GM21381 (cell line): Measurements from ENCODE around the gene FNIP1.
"Not testable (repeated sequence)": the region's sequence is repeated elsewhere in the genome, so short reads cannot be mapped to it uniquely, and the experiment has no call there.

Experiments
- ATAC-seq: cut with Tn5 transposase; IDR thresholded peaks from one replicate; pipeline ENCODE4 v1.9.1; 2021; ENCODE audit warnings: mild to moderate bottlenecking, moderate library complexity; ENCODE audit not compliant: unreplicated experiment

The FNIP1 gene

DNA sequence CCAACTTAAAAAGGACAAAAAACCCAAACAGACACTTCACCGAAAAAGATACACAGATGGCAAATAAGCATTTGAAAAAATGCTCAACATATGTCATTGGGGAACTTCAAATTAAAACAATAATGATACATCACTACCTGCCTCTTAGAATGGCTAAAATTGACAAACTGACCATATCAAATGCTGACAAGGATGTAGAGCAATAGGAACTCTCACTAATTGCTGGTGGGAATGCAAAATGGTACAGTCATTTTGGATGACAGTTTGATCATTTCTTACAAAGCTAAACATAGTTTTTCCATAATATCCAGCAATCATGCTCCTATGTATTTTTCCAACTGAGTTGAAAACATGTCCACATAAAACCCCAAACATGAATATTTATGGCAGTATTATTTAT, 102.9 kb downstream of the FNIP1 start:
- no peak for ATAC-seq

DNA sequence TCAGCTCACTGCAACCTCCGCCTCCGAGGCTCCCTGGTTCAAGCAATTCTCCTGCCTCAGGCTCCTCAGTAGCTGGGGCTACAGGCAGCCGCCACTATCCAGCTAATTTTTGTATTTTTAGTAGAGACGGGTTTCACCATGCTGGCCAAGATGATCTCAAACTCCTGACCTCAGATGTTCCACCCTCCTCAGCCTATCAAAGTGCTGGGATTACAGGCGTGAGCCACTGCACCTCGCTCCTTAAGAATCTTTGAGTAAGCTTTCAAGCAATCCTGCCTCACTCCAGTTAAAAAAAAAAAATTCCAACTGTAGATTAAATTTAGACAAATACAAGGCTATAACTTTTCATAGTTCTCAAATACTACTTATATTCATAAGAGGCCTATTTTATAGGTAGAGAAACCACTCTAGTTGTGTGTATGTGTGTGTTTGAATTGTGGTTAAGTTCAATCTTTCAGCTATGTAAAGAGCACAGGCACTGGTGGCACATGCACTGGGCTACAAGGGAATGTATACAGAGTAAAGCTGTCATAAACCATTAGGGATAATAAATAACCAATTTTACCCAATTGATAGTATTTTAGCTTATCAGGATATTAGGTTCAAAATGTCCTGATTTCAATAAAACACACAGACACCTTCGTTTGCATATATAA, 111.2 kb downstream of the FNIP1 start:
- ATAC-seq = no peak

DNA sequence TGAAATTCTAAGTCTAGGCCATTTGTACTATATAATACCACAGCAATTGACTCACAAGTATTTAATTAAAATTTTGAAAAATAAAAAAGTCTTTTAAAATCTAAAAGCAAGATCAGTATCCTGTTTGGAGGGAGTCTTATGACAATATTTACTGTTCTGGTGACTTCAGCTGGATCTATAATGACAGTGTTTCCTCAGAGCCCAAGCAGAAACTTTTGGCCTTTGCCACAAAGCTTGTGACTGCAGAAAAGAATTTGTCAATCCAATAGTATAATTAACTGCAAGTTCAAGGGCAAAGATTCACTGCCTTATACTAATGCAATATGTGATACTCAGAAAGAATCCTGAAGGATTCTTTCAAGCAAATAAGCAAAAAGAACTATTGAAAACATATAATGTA, 112.2 kb downstream of the FNIP1 start:
- no peak for ATAC-seq

DNA sequence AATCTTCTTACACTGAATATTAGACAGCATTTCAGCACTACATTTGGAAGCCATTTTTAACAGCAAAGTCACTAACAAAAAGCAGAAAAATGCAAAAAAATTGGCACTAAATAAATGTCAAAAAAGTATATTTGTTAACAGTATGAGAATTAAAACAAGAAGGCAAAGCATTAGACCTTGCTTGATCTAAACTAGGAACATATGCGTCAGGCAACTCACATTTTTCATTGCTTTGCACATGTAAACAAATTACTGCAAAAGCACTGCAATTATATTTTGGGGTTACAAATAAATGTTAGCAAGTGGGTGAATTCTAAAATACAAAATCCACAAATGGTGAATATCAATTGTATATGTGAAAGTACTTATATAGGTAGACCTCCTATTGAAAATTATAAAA, 112.8 kb downstream of the FNIP1 start:
- no peak for ATAC-seq

DNA sequence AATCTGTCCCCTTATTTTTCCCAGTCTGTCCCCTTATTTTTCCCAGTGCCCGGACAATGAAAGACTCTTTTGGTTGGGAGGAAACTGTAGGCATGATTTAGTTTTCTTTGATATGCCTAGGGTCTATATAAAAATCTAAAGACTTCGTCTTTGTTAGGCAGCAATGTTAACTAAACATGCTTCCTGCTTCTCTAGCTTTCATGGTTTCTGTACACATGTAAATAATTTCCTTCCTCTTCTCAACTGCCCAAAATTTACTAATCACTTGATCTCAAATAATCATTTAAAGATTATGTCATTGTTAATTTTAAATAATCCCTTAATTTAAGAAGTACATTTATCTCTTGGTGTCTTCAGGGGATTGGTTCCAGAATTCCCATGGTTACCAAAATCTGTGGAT, 114.0 kb downstream of the FNIP1 start:
- ATAC-seq = no peak

DNA sequence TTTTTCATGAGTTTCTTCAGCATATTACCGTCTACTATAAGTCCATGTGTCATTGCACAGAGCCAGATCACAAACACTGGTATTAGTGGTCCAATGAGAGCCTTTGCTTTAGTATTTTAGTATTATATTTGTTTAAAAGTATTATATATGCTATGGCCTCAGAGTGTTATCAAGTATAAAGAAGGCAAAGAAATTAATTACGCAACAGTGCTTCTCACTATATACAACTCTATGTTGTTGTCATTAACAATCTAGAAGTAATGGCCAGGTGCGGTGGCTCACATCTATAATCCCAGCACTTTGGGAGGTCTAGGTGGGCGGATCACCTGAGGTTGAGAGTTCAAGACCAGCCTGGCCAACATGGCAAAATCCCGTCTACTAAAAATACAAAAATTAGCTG, 114.6 kb downstream of the FNIP1 start:
- no peak for ATAC-seq

DNA sequence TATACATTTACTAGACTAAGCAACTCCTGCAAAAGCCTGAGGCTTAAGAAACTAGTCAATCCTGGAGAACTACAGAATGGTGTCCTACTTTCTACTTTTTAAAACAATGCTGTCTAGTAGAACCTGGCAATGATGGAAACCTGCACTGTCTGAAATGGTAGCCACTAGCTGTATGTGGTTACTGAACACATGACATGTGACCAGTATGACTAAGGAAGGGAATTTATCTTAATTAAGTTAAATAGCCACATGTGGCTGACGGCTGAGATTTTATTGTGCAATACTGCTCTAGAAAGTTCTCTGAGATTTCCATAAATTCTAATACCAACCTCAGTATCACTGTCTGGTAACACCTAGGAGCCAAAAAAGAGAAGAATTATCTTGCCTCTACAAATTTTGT, 116.9 kb downstream of the FNIP1 start:
- no peak for ATAC-seq

DNA sequence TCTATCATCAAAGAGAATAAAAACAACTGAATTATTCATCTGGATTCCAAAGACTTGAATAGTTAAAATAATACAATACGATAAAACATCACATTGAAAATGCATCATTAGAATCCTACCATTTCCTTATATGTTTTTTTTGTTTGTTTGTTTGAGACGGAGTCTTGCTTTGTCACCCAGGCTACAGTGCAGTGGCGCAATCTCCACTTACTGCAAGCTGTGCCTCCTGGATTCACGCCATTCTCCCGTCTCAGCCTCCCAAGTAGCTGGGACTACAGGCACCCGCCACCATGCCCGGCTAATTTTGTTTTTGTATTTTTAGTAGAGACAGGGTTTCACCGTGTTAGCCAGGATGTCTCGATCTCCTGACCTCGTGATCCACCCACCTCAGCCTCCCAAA, 118.5 kb downstream of the FNIP1 start:
- ATAC-seq = not testable (repeated sequence)

DNA sequence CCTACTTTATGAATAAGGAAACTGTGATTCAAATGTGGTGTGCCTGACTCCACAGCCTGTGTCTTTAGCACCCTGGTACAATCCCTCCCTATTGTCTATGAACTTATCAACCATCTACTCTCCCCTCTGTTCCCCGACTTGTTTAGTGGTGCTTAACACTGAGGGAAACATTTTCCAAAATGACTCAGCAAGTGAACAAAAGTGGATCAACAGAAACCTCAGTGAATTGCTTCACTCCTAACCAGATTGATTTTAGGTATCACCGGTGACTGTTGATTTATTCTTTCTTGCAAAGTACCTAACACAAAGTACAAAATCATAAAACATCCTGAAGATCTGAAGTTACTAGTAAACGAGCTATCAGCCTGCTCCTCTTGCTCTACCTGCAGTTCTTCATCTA, 119.7 kb downstream of the FNIP1 start:
- no peak for ATAC-seq

DNA sequence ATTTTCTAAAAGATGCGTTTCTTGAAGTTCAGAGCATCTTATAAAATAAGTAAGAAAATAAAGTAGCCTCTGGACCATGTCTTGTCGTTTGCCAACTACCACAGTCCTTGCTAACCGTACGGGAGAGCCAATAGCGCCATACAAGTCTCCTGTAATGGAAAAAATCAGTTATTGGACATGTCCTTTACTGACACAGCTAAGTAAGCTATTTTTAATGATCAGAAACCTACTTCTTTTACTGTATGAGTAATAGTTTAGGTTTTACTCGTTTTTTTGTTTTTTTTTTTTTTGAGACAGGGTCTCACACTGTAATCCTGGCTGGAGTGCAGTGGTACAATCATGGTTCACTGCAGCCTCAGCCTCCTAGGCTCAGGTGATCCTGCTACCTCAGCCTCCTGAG, 124.0 kb downstream of the FNIP1 start:
- ATAC-seq = peak; percentile 27

DNA sequence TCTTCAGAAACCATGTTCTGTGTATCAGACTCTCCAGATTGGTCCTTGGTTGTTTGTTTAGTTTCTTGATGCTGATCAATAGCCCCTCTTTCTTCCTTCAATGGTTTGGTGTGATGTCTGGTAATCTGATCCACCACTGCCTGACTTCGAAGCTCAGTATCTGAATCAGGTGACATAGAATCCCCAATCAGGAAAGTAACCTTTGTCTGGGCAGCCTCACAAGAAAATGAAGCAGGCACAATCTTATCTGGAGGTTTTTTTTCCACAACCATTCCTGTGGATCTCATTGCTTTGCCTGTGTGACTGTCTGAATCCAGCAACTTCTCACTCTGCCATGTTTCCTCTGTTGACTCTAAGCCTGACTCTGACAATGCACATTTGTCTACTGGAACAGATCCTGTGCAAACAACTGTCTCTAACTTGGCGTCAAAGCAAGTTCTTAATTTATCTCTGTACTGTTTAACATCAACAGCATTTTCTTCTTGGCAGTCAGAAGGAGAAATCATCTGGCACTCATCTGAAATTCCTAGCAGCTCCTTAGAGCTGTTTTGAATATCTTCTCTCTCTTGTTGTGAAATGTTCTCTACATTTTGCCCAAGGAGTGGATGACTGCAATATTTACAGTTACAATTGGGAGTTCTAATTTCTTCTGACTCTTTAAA, 124.7 kb downstream of the FNIP1 start:
- ATAC-seq = no peak

DNA sequence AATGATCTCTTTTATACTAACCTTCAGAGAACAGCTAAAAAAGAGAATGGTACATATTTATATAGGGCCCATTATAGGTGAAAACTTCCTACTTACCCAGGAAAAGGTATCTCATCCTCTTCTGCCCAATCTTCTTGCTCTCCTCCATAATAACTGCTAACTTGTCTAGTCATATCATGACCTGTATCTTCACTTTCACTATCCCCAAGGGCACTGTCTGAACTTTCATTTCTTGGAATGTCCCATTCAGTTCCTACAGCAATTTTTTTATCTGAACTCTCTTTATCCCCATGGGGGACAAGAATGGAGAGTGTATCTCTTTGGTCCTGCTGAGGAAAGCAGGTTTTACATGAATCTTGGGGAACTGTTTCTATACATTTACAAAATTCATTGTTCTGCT, 125.4 kb downstream of the FNIP1 start:
- ATAC-seq = peak; percentile 45

DNA sequence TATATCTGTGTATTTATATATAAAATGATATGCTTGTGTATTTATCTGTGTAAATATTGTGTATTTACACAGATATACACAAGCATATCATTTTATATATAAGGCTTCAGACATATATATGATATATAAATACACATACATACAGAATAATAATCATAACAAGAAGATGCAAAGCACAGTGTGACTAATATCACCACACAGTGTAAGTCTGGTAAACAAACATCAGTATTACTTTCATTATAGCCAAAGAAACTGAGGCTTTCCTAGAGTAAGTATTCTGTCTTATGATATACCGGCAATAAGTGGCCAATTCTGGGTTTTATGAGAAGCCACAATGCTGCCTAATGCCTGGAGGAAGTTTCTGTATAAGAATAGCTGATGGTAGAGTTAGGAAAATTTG, 131.9 kb downstream of the FNIP1 start:
- peak; percentile 66 for ATAC-seq

DNA sequence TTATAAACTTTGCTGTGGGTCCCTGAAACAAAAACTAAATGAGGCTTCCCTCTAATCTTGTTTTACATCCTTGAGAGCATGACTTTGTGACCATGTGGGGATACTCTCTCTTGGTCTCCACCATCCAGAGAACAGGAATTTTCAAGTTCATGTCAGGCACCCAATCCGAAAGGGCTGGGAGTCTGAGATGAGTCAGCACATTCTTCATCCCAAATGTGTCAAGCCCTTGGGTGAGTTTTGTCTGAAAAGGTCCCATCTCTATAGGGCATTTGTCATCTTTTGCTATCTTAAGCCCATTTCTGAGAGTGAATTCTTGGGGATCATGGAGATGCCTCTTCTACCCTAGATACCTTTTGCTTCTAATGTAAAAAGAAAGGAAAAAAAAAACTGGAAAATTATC, 134.9 kb downstream of the FNIP1 start:
- no peak for ATAC-seq

DNA sequence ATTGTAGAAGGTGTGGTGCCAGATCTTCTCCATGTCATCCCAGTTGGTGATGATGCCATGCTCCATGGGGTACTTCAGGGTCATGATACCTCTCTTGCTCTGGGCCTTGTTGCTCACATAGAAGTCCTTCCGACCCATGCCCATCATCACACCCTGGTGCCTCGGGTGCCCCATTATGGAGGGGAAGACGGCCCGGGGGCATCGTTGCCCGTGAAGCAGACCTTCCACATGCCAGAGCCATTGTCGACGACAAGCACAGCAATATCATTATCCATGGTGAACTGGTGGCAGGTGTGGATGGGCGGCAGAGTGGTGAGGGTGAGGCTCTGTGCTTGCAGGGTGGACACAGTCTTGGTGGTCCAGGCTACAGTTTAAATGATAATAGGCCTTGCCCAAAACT, 137.0 kb downstream of the FNIP1 start:
- ATAC-seq = no peak

DNA sequence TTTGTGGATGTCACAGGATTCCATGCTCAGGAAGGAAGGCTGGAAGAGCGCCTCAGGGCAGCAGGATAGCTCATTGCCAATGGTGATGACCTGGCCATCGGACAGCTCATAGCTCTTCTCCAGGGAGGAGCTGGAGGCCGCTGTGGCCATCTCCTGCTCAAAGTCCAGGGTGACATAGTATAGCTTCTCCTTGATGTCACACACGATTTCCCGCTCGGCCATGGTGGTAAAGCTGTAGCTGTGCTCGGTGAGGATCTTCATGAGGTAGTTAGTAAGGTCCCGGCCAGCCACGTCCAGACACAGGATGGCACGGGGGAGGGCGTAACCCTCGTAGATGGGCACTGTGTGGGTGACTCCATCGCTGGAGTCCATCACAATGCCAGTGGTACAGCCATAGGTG, 137.5 kb downstream of the FNIP1 start:
- no peak for ATAC-seq

DNA sequence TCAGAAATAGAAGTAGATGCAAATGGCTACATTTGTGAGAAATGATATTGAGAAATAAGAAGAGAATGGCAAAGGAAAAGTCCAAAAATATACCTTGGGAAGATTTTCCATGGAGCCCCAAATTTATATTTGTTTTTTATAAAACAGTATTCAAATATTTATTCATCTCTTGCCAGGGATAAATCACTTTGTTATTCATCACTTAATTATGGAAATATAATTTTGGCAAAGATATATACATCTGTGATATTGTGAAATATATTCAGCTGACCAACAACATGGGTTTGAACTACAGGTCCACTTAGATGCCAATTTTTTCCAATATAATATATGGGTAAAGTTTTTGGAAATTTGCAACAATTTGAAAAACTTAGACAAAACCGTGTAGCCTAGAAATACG, 142.0 kb downstream of the FNIP1 start:
- ATAC-seq = no peak

DNA sequence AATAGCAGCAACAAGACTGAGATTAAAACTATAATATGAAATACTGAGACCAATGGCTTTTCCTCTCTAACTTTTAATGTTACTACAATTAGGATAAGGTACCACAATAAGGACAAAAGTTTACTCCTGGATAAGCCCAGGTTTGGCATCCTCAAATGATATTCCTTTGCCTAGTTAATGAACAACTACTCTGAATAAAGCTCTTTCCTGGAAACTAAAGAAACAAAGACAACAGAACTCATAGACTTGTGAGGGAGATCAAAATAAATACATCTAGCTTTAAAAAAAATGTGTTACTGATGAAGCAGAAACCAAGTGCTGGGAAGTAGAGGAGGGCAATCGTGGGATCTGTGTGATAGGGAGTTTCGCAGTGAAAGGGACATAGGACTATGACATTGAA, 142.5 kb downstream of the FNIP1 start:
- ATAC-seq = no peak

DNA sequence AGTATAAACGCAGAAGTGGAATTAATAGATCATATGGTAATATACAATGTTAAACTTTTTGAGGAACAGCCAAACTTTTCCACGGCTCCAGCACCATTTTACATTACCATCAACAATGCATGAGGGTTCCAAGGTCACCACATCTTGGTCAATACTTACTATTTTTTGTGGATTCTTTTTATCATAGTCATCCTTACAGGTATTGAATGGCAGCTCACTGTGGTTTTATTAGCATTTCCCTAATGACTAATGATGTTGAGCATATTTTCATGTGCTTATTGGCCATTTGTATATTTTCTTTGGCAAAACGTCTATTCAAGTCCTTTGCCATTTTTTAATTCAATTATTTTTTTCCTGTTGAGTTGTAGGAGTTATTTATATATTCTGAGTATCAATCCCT, 147.7 kb downstream of the FNIP1 start:
- no peak for ATAC-seq

DNA sequence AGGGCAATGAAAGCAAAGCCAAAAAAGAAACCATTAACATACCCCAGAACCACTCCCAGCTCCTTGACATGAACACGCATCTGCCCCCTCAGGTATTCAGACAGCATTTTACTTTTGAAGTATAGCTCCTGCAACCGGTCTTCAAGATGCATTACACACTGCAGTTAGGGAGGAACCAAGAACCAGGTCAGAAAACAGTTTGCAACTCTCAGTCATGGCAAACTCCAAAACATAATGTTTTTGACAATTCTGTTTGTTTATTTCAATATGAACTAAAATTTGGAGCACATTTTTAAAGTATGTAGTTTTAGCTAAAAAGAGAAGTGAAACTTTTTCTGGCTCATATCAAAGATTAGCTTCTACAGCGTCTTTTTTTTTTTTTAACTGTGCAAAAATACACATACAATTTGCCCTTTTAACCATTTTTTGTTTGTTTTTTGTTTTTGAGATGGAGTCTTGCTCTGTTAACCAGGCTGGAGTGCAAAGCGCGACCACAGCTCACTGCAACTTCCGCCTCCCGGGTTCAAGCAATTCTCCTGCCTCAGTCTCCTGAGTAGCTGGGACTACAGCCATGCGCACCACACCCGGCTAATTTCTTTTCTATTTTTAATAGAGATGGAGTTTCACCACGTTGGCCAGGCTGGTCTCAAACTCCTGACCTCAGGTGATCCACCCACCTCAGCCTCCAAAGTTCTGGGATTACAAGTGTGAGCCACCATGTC, 149.6 kb downstream of the FNIP1 start:
- ATAC-seq = peak; percentile 61

DNA sequence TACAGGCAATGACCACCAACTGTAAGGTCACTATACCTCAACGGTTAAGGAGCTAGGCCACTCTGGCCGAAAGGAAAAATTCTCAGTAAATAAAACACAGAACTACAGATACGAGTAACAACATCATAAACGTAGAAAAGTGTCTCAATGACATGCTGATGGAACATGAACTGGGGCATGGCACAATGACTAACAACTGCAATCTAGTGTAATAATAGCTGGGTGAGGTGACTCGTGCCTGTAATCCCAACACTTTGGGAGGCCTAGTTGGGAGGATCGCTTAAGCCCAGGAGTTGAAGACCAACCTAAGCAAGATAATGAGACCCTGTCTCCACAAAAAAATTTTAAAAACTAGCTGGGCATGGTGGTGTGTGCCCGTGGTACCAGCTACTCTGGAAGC, 152.0 kb downstream of the FNIP1 start:
- no peak for ATAC-seq

DNA sequence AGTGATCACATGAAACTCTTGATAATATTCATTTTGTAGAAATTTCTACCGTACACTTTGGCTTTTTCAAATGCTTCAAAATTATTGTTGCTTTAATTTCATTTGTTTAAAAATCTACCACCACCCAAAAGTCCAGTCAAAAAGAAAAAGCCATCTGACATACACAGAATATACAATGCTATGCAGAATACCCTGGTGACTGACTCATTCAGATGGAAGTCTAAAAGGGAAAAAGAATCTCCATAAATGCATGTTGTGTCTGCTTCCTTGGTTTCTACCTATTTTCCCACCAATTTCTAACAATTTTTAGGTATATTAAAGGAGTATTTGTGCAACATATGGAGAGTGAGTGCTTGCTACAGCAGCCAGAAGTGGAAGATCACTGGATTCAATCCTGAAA, 152.4 kb downstream of the FNIP1 start:
- no peak for ATAC-seq
